Measurements from ENCODE around the gene RNF114. TPM values are rescaled to one million over a fixed set of nuclear protein-coding genes. Genes with fewer than 3 reads are reported as not detected.
A peak's percentile ranks its signal among the peaks of the same experiment; 100 is the strongest.

The RNF114 gene
- polyA plus RNA-seq, 3 donors from 2014 or later, result 87.1 to 104 (median 97.6) TPM

- Mint-ChIP-seq H3K9me3 (no peaks in the 10 kb centered on the region), H3K36me3 (peaks cover 0 to 29% (median 10%) of the 10 kb centered on the region in 3 donors), H3K4me1 (peaks cover 9 to 14% of the 10 kb centered on the region in 2 donors), H3K4me3 (no peak overlapping the region), H3K27ac (no peak overlapping the region), H3K27me3 (ENCODE audit: low read depth in 3 of 3) (peaks cover 0 to 3% (median 2%) of the 10 kb centered on the region in 3 donors)
- no peak for DNase-seq
Measured at GRCh38 chr20:49908258-49908565, 28.0 kb upstream of the RNF114 start.

GRCh38 chr20:49909499-49910339, 26.5 kb upstream of the RNF114 start:
- Mint-ChIP-seq H3K36me3 (peaks cover 0 to 21% (median 7%) of the 10 kb centered on the region in 3 donors), H3K9me3 (no peaks in the 10 kb centered on the region), H3K4me3 (no peak overlapping the region), H3K27ac (no peak overlapping the region), H3K27me3 (ENCODE audit: low read depth in 3 of 3) (peaks cover 0 to 6% (median 2%) of the 10 kb centered on the region in 3 donors), H3K4me1 (peaks cover 25 to 29% of the 10 kb centered on the region in 2 donors)
- no peak for DNase-seq

GRCh38 chr20:49910340-49910706, 25.9 kb upstream of the RNF114 start:
- Mint-ChIP-seq H3K27me3 (ENCODE audit: low read depth in 3 of 3) (peaks cover under 1 to 5% (median 2%) of the 10 kb centered on the region in 3 donors), H3K27ac (no peak overlapping the region), H3K36me3 (peaks cover 0 to 17% (median 5%) of the 10 kb centered on the region in 3 donors), H3K4me3 (no peak overlapping the region), H3K9me3 (no peaks in the 10 kb centered on the region), H3K4me1 (peaks cover 26 to 30% of the 10 kb centered on the region in 2 donors)
- DNase-seq, result no peak

GRCh38 chr20:49913399-49914047, 22.7 kb upstream of the RNF114 start:
- peaks cover 0 to 4% (median 0%) of the 10 kb centered on the region in 3 donors for H3K36me3 Mint-ChIP-seq
- peaks cover 7 to 15% (median 14%) of the 10 kb centered on the region in 3 donors for H3K27me3 Mint-ChIP-seq (ENCODE audit: low read depth in 3 of 3)
- no peak for DNase-seq
- H3K4me1 Mint-ChIP-seq, result peaks cover 40% of the 10 kb centered on the region in 2 donors
- H3K4me3 Mint-ChIP-seq, result peak overlapping the region; percentile 24 to 100 (median 99)
- peak overlapping the region; percentile 89 to 100 (median 100) for H3K27ac Mint-ChIP-seq
- no peaks in the 10 kb centered on the region for H3K9me3 Mint-ChIP-seq

GRCh38 chr20:49914310-49915117, 21.7 kb upstream of the RNF114 start:
- peaks cover 40% of the 10 kb centered on the region in 2 donors for H3K4me1 Mint-ChIP-seq
- no peaks in the 10 kb centered on the region for H3K9me3 Mint-ChIP-seq
- H3K27ac Mint-ChIP-seq, result peak overlapping the region; percentile 89 to 100 (median 100)
- H3K36me3 Mint-ChIP-seq, result peaks cover 0 to 2% (median 0%) of the 10 kb centered on the region in 3 donors
- peak overlapping the region; percentile 99 to 100 (median 100) for H3K4me3 Mint-ChIP-seq
- H3K27me3 Mint-ChIP-seq (ENCODE audit: low read depth in 3 of 3), result peaks cover 7 to 14% (median 13%) of the 10 kb centered on the region in 3 donors
- DNase-seq, result no peak

- H3K9me3 Mint-ChIP-seq, result no peaks in the 10 kb centered on the region
- H3K36me3 Mint-ChIP-seq, result no peaks in the 10 kb centered on the region
- H3K27me3 Mint-ChIP-seq (ENCODE audit: low read depth in 3 of 3), result peaks cover 7 to 15% (median 14%) of the 10 kb centered on the region in 3 donors
- peak overlapping the region; percentile 99 to 100 (median 100) for H3K4me3 Mint-ChIP-seq
- no peak for DNase-seq
- peaks cover 40% of the 10 kb centered on the region in 2 donors for H3K4me1 Mint-ChIP-seq
- H3K27ac Mint-ChIP-seq, result peak overlapping the region; percentile 100
Measured at GRCh38 chr20:49915118-49915379, 21.1 kb upstream of the RNF114 start.

GRCh38 chr20:49915380-49916145, 20.6 kb upstream of the RNF114 start, which contains the start of gene SPATA2:
SPATA2 (minus strand) TSS chr20:49915529; CDS start chr20:49908490, 7,039 bp downstream.
- Mint-ChIP-seq H3K4me1 (peaks cover 36 to 40% of the 10 kb centered on the region in 2 donors), H3K27ac (peak within 1 kb of the TSS; percentile 100), H3K9me3 (no peaks in the 10 kb centered on the region), H3K27me3 (ENCODE audit: low read depth in 3 of 3) (peaks cover 7 to 15% (median 14%) of the 10 kb centered on the region in 3 donors), H3K36me3 (no peaks in the 10 kb centered on the region), H3K4me3 (peak within 1 kb of the TSS; percentile 99 to 100 (median 100))
- DNase-seq, result peak; percentile 96 to 97 (median 97)

- H3K27ac Mint-ChIP-seq, result peak overlapping the region; percentile 100
- H3K36me3 Mint-ChIP-seq, result no peaks in the 10 kb centered on the region
- peaks cover 34 to 40% of the 10 kb centered on the region in 2 donors for H3K4me1 Mint-ChIP-seq
- DNase-seq, result no peak
- H3K27me3 Mint-ChIP-seq (ENCODE audit: low read depth in 3 of 3), result peaks cover 7 to 15% (median 14%) of the 10 kb centered on the region in 3 donors
- H3K4me3 Mint-ChIP-seq, result peak overlapping the region; percentile 99 to 100 (median 100)
- H3K9me3 Mint-ChIP-seq, result no peaks in the 10 kb centered on the region
Measured at GRCh38 chr20:49916146-49917002, 19.8 kb upstream of the RNF114 start.

- Mint-ChIP-seq H3K27ac (peak overlapping the region in 1 of 6 donors; percentile 34), H3K9me3 (no peaks in the 10 kb centered on the region), H3K27me3 (ENCODE audit: low read depth in 3 of 3) (peaks cover 7 to 16% (median 14%) of the 10 kb centered on the region in 3 donors), H3K36me3 (no peaks in the 10 kb centered on the region), H3K4me3 (no peak overlapping the region), H3K4me1 (peaks cover 27 to 29% of the 10 kb centered on the region in 2 donors)
- no peak for DNase-seq
Measured at GRCh38 chr20:49918446-49918845, 17.8 kb upstream of the RNF114 start.

GRCh38 chr20:49919009-49919408, 17.2 kb upstream of the RNF114 start:
- Mint-ChIP-seq H3K27me3 (ENCODE audit: low read depth in 3 of 3) (peaks cover 8 to 16% (median 14%) of the 10 kb centered on the region in 3 donors), H3K4me3 (no peak overlapping the region), H3K4me1 (peaks cover 21 to 23% of the 10 kb centered on the region in 2 donors), H3K9me3 (no peaks in the 10 kb centered on the region), H3K36me3 (no peaks in the 10 kb centered on the region), H3K27ac (no peak overlapping the region)
- no peak for DNase-seq

GRCh38 chr20:49919461-49919860, 16.7 kb upstream of the RNF114 start:
- H3K9me3 Mint-ChIP-seq, result no peaks in the 10 kb centered on the region
- no peak overlapping the region for H3K4me3 Mint-ChIP-seq
- no peaks in the 10 kb centered on the region for H3K36me3 Mint-ChIP-seq

GRCh38 chr20:49924247-49924646, 11.9 kb upstream of the RNF114 start:
- Mint-ChIP-seq H3K36me3 (no peaks in the 10 kb centered on the region), H3K4me1 (peaks cover 0 to 5% of the 10 kb centered on the region in 2 donors), H3K4me3 (no peak overlapping the region), H3K27ac (no peak overlapping the region), H3K9me3 (no peaks in the 10 kb centered on the region), H3K27me3 (ENCODE audit: low read depth in 3 of 3) (peaks cover 0 to 3% (median 3%) of the 10 kb centered on the region in 3 donors)
- no peak for DNase-seq

More at GRCh38 chr20:49919461-49919860, 16.7 kb upstream of the RNF114 start:
- Mint-ChIP-seq H3K27ac (no peak overlapping the region), H3K4me1 (peaks cover 16 to 19% of the 10 kb centered on the region in 2 donors), H3K27me3 (ENCODE audit: low read depth in 3 of 3) (peaks cover 8 to 14% (median 14%) of the 10 kb centered on the region in 3 donors)
- no peak for DNase-seq

All from immature natural killer cell (primary cell).